ENCODE data around the gene CASZ1.

- TF ChIP-seq POLR2A (IDR thresholded peaks at IDR 0.05) (no peak), CTCF (IDR thresholded peaks at IDR 0.05) (no peak)
These were observed 174.5 kb downstream of the CASZ1 start for GRCh38 chr1:10621906-10622305.

Measured in lower leg skin (tissue), 3 donors.